Neural progenitor cell (in vitro differentiated cells): ENCODE measurements around the gene ITGAL.

Experiments used
- EZH2 ChIP-seq: fragments of 200-600 bp; sonication (generic); IDR thresholded peaks from 2 replicates; pipeline ENCODE4 v1.6.1; 2017; ENCODE audit warnings: antibody characterized with exemption, mild to moderate bottlenecking, moderate library complexity
- EZH2phosphoT487 ChIP-seq: fragments of 200-600 bp; sonication (generic); IDR thresholded peaks from 2 replicates; pipeline ENCODE4 v1.6.1; 2017; ENCODE audit warnings: antibody characterized with exemption
- TF ChIP-seq, protein P1 (sequence below): fragments of 200-600 bp; sonication (generic); IDR thresholded peaks from 2 replicates; pipeline ENCODE4 v1.5.1; 2017; ENCODE audit warnings: antibody characterized with exemption, mild to moderate bottlenecking

- TF ChIP-seq, protein P1, sequence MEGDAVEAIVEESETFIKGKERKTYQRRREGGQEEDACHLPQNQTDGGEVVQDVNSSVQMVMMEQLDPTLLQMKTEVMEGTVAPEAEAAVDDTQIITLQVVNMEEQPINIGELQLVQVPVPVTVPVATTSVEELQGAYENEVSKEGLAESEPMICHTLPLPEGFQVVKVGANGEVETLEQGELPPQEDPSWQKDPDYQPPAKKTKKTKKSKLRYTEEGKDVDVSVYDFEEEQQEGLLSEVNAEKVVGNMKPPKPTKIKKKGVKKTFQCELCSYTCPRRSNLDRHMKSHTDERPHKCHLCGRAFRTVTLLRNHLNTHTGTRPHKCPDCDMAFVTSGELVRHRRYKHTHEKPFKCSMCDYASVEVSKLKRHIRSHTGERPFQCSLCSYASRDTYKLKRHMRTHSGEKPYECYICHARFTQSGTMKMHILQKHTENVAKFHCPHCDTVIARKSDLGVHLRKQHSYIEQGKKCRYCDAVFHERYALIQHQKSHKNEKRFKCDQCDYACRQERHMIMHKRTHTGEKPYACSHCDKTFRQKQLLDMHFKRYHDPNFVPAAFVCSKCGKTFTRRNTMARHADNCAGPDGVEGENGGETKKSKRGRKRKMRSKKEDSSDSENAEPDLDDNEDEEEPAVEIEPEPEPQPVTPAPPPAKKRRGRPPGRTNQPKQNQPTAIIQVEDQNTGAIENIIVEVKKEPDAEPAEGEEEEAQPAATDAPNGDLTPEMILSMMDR, result no peak
- TF ChIP-seq EZH2phosphoT487, result no peak
- no peak for TF ChIP-seq EZH2
Observed at GRCh38 chr16:30457743-30458560, 14.6 kb upstream of the ITGAL start.
